A549 (cell line): ENCODE results near the gene RANBP9. TPM values are rescaled to one million over a fixed set of nuclear protein-coding genes. Genes with fewer than 3 reads are reported as not detected.

Experiments
- ATAC-seq, 2 experiments: fragments of 200-7000 bp in 1 of 2; fragments of >200 bp in 1 of 2; cut with Nextera tagmentation in 1 of 2; cut with Tn5 transposase in 1 of 2; 3 replicates each; pipeline versions ENCODE4 v1.8.0 to v1.9.1; 2018 to 2020; ENCODE audit warnings: mild to moderate bottlenecking in 1 of 2, moderate library complexity in 1 of 2
- CTCF ChIA-PET: fragments of 300-600 bp; sonication (Branson Sonifier 250); formaldehyde crosslinking; extraction: SDS; loops from one replicate; lab custom pipeline; 2021; ENCODE audit warnings: antibody characterized with exemption, inconsistent platforms; lab: Yijun Ruan, JAX
- POLR2A ChIA-PET: fragments of 350-600 bp; formaldehyde crosslinking; extraction: SDS; loops from one replicate; lab custom pipeline; 2021; ENCODE audit warnings: antibody characterized with exemption, inconsistent platforms; lab: Yijun Ruan, JAX
- DNase-seq, 2 experiments: peaks; one replicate each; pipeline versions ENCODE4 v3.0.0 to v3.0.0-alpha.2; 2011 to 2016; ENCODE audit warnings: low read depth in 1 of 2, low spot score in 1 of 2
- FAIRE-seq: peaks from 2 replicates; lab custom pipeline; 2011; peaks lifted over from hg19 to GRCh38; lab: Jason Lieb, UNC
- H3K27ac ChIP-seq, 2 experiments: fragments of >200 bp; sonication (Bioruptor Twin); formaldehyde crosslinking; 3 replicates each; pipeline ENCODE4 v1.5.1; 2016 to 2017
- H3K4me1 ChIP-seq: fragments of >200 bp; sonication (Bioruptor Twin); formaldehyde crosslinking; 3 replicates; pipeline ENCODE4 v1.6.1; 2016
- H3K4me2 ChIP-seq: fragments of >200 bp; sonication (Bioruptor Twin); formaldehyde crosslinking; 3 replicates; pipeline ENCODE4 v1.6.1; 2016
- H3K4me3 ChIP-seq: fragments of >200 bp; sonication (Bioruptor Twin); formaldehyde crosslinking; 3 replicates; pipeline ENCODE4 v1.5.1; 2016
- H3K9me3 ChIP-seq: fragments of >200 bp; sonication (Bioruptor Twin); formaldehyde crosslinking; 3 replicates; pipeline ENCODE4 v1.6.1; 2016
- CBX2 ChIP-seq: fragments of 200-600 bp; sonication (generic); IDR thresholded peaks from 2 replicates; pipeline ENCODE4 v1.6.1; 2016; ENCODE audit warnings: low read depth, mild to moderate bottlenecking, borderline replicate concordance
- CHD2 ChIP-seq: fragments of 150-350 bp; IDR thresholded peaks from 2 replicates; pipeline ENCODE4 v1.6.1; 2014; ENCODE audit warnings: low read length; ENCODE audit not compliant: partially characterized antibody
- E2F6 ChIP-seq: IDR thresholded peaks from 2 replicates; pipeline ENCODE4 v1.6.1; 2012; ENCODE audit warnings: low read depth, borderline replicate concordance
- EHF ChIP-seq: fragments of 250-450 bp; sonication (Bioruptor Pico); IDR thresholded peaks from 2 replicates; pipeline ENCODE4 v1.5.0; 2020; ENCODE audit warnings: mild to moderate bottlenecking
- ELK1 ChIP-seq: fragments of 150-350 bp; IDR thresholded peaks from 2 replicates; pipeline ENCODE4 v1.6.1; 2014; ENCODE audit warnings: low read depth, mild to moderate bottlenecking, low read length
- FOSL2 ChIP-seq, 2 experiments: fragments of 450-650 bp in 1 of 2; fragments of >200 bp in 1 of 2; sonication (Bioruptor Twin) in 1 of 2; formaldehyde crosslinking; IDR thresholded peaks; 2 replicates each; pipeline versions ENCODE4 v1.5.0 to v1.6.1; 2016 to 2020; ENCODE audit warnings: mild to moderate bottlenecking in 1 of 2, moderate library complexity in 1 of 2
- HES2 ChIP-seq: fragments of >200 bp; sonication (Bioruptor Twin); formaldehyde crosslinking; IDR thresholded peaks from 2 replicates; pipeline ENCODE4 v1.6.1; 2016
- HOXA7 ChIP-seq: fragments of 250-450 bp; sonication (Bioruptor Pico); IDR thresholded peaks from 2 replicates; pipeline ENCODE4 v1.5.0; 2020; ENCODE audit warnings: mild to moderate bottlenecking, moderate library complexity
- HOXB13 ChIP-seq: fragments of 250-450 bp; sonication (Bioruptor Pico); IDR thresholded peaks from 2 replicates; pipeline ENCODE4 v1.5.0; 2020; ENCODE audit warnings: low read depth, mild to moderate bottlenecking, moderate library complexity
- HOXB5 ChIP-seq: fragments of 250-450 bp; sonication (Bioruptor Pico); IDR thresholded peaks from 2 replicates; pipeline ENCODE4 v1.5.0; 2020; ENCODE audit warnings: mild to moderate bottlenecking, moderate library complexity
- MAX ChIP-seq: IDR thresholded peaks from 2 replicates; pipeline ENCODE4 v1.6.1; 2012
- MAZ ChIP-seq: fragments of 150-350 bp; IDR thresholded peaks from 2 replicates; pipeline ENCODE4 v1.6.1; 2014; ENCODE audit warnings: antibody characterized with exemption, low read depth, low read length, borderline replicate concordance
- MYC ChIP-seq: IDR thresholded peaks from 2 replicates; pipeline ENCODE4 v1.6.1; 2012; ENCODE audit warnings: mild to moderate bottlenecking, inconsistent platforms, low read length, improper control_type of control experiment, borderline replicate concordance
- NPAS2 ChIP-seq: fragments of 250-450 bp; sonication (Bioruptor Pico); IDR thresholded peaks from 2 replicates; pipeline ENCODE4 v1.8.0; 2022; ENCODE audit warnings: mild to moderate bottlenecking, moderate library complexity, borderline replicate concordance
- NR3C1 ChIP-seq: fragments of >200 bp; sonication (Bioruptor Twin); formaldehyde crosslinking; IDR thresholded peaks from 3 replicates; pipeline ENCODE4 v1.6.1; 2017
- RARB ChIP-seq: fragments of 250-450 bp; sonication (Bioruptor Pico); IDR thresholded peaks from 2 replicates; pipeline ENCODE4 v1.8.0; 2021; ENCODE audit warnings: mild to moderate bottlenecking, moderate library complexity
- RCOR1 ChIP-seq: fragments of 150-350 bp; IDR thresholded peaks from 2 replicates; pipeline ENCODE4 v1.6.1; 2014; ENCODE audit warnings: antibody characterized with exemption, low read length, low read depth
- RFX5 ChIP-seq: fragments of 450-650 bp; IDR thresholded peaks from 2 replicates; pipeline ENCODE4 v1.7.1; 2014; ENCODE audit warnings: antibody characterized with exemption, mild to moderate bottlenecking, moderate library complexity
- RNF2 ChIP-seq: fragments of 200-600 bp; sonication (generic); IDR thresholded peaks from 2 replicates; pipeline ENCODE4 v1.6.1; 2016; ENCODE audit warnings: low read depth, mild to moderate bottlenecking, antibody characterized with exemption, moderate library complexity, borderline replicate concordance
- SMC3 ChIP-seq: fragments of >200 bp; sonication (Bioruptor Twin); formaldehyde crosslinking; IDR thresholded peaks from 3 replicates; pipeline ENCODE4 v1.6.1; 2018; ENCODE audit warnings: inconsistent platforms
- TFCP2L1 ChIP-seq: fragments of 250-450 bp; sonication (Bioruptor Pico); IDR thresholded peaks from 2 replicates; pipeline ENCODE4 v1.5.0; 2021; ENCODE audit warnings: mild to moderate bottlenecking
- ZFP36 ChIP-seq: fragments of 450-650 bp; IDR thresholded peaks from 2 replicates; pipeline ENCODE4 v1.6.1; 2014; ENCODE audit warnings: borderline replicate concordance; ENCODE audit not compliant: partially characterized antibody
- ZNF302 ChIP-seq: fragments of 250-450 bp; sonication (Bioruptor Pico); IDR thresholded peaks from 2 replicates; pipeline ENCODE4 v1.9.0; 2021; ENCODE audit warnings: inconsistent platforms, mild to moderate bottlenecking, moderate library complexity
- ZSCAN20 ChIP-seq: fragments of 250-450 bp; sonication (Bioruptor Pico); IDR thresholded peaks from 2 replicates; pipeline ENCODE4 v1.8.0; 2022; ENCODE audit warnings: mild to moderate bottlenecking, moderate library complexity
- WGBS: methylation state at CpG from one replicate; pipeline ENCODE4 v1.1.6; 2017; ENCODE audit errors: missing lambda C conversion rate; 5-methylcytosine and 5-hydroxymethylcytosine counted together
- polyA plus RNA-seq, 4 experiments: library from polyadenylated mRNA; depleted of rRNA in 3 of 4; stranded (reverse); fragments of >200 nt; fragmentation: RNase III in 1 of 4; extraction: RNeasy Plus Mini Kit Qiagen cat#74134 plus additional on column Dnase treatment in 1 of 4; gene quantifications; 2 replicates in 3 of 4; 3 replicates in 1 of 4; pipeline ENCODE4 v1.2.3, GENCODE V29; 2011 to 2017
- TF ChIP-seq, protein P1 (sequence below): fragments of >200 bp; sonication (Bioruptor Twin); formaldehyde crosslinking; IDR thresholded peaks from 3 replicates; pipeline ENCODE4 v1.6.1; 2016
- TF ChIP-seq, protein P2 (sequence below): fragments of 450-650 bp; IDR thresholded peaks from 2 replicates; pipeline ENCODE4 v1.6.1; 2014; ENCODE audit warnings: antibody characterized with exemption

The RANBP9 gene
- polyA plus RNA-seq, 2 of the 4 experiments (the other 2 are of a cell fraction) = 13.7 to 15.7 TPM

DNA sequence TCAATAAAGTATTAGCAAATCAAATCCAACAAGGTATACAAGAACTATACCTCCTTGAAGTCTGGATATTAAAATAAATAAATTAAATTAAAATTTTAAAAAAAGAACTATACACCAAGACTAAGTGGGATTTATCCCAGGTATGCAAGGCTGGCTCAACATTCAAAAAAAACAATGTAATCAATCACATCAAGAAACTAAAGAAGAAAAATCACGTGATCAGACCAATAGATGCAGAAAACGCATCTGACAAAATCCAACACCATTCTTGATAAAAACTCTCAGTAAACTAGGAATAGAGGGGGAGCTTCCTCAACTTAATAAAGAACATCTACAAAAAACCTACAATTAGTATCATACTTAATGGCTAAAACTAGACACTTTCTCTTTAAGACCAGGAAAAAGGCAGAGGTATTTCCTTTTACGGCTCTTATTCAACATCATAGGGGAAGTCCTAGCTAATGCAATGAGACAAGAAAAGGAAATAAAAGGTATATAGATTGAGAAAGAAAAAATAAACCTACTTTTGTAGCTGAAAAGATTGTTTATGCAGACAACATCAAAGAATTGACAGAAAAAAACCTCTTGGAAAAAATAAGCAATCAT, 35.0 kb downstream of the RANBP9 start:
- 79% methylated on average over 3 of the region's 3 CpGs for whole genome bisulfite sequencing

DNA sequence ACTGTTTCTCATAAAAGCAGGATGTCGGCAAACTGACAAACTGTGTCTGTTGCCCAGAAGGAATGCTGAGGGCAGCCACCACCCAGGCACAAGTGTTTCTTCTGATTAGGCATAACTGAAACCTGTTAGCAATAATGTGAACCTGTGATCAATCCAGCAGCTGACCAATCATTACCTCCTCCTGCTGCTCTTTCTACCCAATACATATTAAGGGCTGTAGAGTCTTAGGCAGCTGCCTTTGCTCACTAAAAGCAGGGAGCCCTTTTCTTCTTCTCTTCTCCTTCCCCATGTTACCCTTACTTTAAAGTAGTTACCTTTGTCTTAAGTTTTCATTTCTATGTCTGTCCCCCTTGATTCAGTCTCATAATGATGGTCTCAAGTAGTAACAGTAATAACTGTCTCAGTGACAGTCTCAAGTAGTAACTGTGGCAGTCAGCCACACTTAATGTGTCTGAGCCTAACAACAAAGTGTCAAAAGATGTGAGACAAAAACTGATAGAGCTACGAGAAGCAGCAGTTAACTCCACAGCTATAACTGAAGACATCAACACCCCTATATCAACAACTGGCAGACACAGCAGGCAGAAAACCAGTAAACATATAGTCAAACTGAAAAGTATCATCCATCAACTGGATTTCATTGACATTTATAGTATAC, 37.0 kb downstream of the RANBP9 start:
- WGBS = 90% methylated on average over 2 of the region's 2 CpGs
- ChIA-PET CTCF (no interaction called here), POLR2A (no interaction called here)
- no peak for DNase-seq
- Histone ChIP-seq H3K27ac (no peak overlapping the region), H3K9me3 (peaks cover 3% of the 10 kb centered on the region; the same call in 2 of the 3 replicates), H3K4me2 (no peak overlapping the region), H3K4me3 (no peak overlapping the region), H3K4me1 (no peaks in the 10 kb centered on the region)
- ATAC-seq = no peak
- FAIRE-seq = no peak
- no peak for TF ChIP-seq E2F6
- no peak for TF ChIP-seq CHD2
- TF ChIP-seq NPAS2 (CRISPR knock-in tag) = no peak

More for the DNA sequence above, 35.0 kb downstream of the RANBP9 start:
- ChIA-PET CTCF (no interaction called here), POLR2A (no interaction called here)
- Histone ChIP-seq H3K9me3 (peaks cover 6% of the 10 kb centered on the region; the same call in 1 of the 3 replicates), H3K4me3 (no peak overlapping the region), H3K27ac (no peak overlapping the region), H3K4me1 (no peaks in the 10 kb centered on the region), H3K4me2 (no peak overlapping the region)
- no peak for TF ChIP-seq ELK1
- TF ChIP-seq RARB = no peak
- no peak for TF ChIP-seq MAZ
- no peak for TF ChIP-seq TFCP2L1
- TF ChIP-seq ZFP36 = no peak
- no peak for TF ChIP-seq MYC
- no peak for TF ChIP-seq RNF2
- TF ChIP-seq HOXA7 (CRISPR knock-in tag) = no peak
- TF ChIP-seq SMC3 = no peak
- no peak for TF ChIP-seq E2F6
- TF ChIP-seq, protein P1, sequence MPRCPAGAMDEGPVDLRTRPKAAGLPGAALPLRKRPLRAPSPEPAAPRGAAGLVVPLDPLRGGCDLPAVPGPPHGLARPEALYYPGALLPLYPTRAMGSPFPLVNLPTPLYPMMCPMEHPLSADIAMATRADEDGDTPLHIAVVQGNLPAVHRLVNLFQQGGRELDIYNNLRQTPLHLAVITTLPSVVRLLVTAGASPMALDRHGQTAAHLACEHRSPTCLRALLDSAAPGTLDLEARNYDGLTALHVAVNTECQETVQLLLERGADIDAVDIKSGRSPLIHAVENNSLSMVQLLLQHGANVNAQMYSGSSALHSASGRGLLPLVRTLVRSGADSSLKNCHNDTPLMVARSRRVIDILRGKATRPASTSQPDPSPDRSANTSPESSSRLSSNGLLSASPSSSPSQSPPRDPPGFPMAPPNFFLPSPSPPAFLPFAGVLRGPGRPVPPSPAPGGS = no peak
- TF ChIP-seq HOXB13 (CRISPR knock-in tag) = no peak
- TF ChIP-seq, protein P2, sequence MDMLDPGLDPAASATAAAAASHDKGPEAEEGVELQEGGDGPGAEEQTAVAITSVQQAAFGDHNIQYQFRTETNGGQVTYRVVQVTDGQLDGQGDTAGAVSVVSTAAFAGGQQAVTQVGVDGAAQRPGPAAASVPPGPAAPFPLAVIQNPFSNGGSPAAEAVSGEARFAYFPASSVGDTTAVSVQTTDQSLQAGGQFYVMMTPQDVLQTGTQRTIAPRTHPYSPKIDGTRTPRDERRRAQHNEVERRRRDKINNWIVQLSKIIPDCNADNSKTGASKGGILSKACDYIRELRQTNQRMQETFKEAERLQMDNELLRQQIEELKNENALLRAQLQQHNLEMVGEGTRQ = no peak
- no peak for TF ChIP-seq ZSCAN20
- ATAC-seq = no peak
- DNase-seq = no peak
- FAIRE-seq = no peak

- Histone ChIP-seq H3K27ac (no peak overlapping the region), H3K4me3 (no peak overlapping the region), H3K4me2 (no peak overlapping the region), H3K9me3 (peaks cover 3% of the 10 kb centered on the region; the same call in 2 of the 3 replicates), H3K4me1 (no peaks in the 10 kb centered on the region)
- no peak for ATAC-seq
- no peak for TF ChIP-seq NR3C1
- TF ChIP-seq RFX5 = no peak
- TF ChIP-seq RCOR1 = no peak
- no peak for TF ChIP-seq ZNF302
- TF ChIP-seq ZFP36 = no peak
- TF ChIP-seq FOSL2 (IDR thresholded peaks at IDR 0.05) = no peak
- TF ChIP-seq FOSL2 (CRISPR knock-in tag; IDR thresholded peaks at IDR 0.05) = no peak
- no peak for TF ChIP-seq HOXB13 (CRISPR knock-in tag)
- TF ChIP-seq EHF (CRISPR knock-in tag) = no peak
- TF ChIP-seq MAX = no peak
- no peak for TF ChIP-seq HOXB5 (CRISPR knock-in tag)
- TF ChIP-seq CBX2 = no peak
- TF ChIP-seq HES2 = no peak
- ChIA-PET POLR2A (no interaction called here), CTCF (interaction anchor here (0.7 kb wide), 1 partner anchor 59 kb away, joined by 3 read pairs; the partner anchor contains the start of gene NOL7)
- 91% methylated on average over 3 of the region's 3 CpGs for WGBS
- no peak for FAIRE-seq
- no peak for DNase-seq
Measured at GRCh38 chr6:13673825-13674444, 37.7 kb downstream of the RANBP9 start.
